GM19099 (cell line): ENCODE data around the gene PXDN.

Experiments used
- POLR2A ChIP-seq: IDR thresholded peaks from 3 replicates; pipeline ENCODE4 v1.6.1; 2011; ENCODE audit warnings: low read depth; ENCODE audit not compliant: insufficient read length; ENCODE audit errors: extremely low read depth

Gene PXDN

GRCh38 chr2:1610096-1610485, 134.2 kb downstream of the PXDN start:
- TF ChIP-seq POLR2A, result no peak

DNA sequence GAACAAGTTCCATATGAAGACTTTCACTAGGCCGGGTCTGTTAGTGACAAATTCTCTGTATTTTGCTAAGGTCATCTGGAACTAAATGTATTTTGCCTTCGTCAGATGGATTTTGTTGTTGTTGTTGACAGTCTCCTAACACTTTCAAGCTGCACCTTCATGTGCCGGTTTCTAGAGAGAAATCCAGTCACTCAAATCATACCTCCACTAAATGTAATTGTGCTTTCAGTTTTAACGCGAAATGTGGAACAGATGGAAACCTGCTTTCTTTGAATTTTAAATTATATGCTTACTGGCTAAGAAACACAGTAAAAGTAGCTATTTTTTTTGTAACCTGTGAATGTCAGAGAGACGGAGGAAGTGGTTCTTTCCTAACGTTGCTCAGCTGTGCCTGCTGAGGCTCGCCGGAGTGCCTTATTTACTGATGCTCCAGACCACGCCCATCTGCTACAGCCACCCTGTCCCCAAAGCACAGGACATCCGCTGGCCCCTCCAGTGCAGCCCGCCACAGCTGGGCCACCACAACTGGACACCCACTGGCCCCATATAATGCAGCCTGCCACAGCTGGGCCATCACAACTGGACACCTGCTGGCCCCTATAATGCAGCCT, 134.7 kb downstream of the PXDN start:
- no peak for TF ChIP-seq POLR2A

DNA sequence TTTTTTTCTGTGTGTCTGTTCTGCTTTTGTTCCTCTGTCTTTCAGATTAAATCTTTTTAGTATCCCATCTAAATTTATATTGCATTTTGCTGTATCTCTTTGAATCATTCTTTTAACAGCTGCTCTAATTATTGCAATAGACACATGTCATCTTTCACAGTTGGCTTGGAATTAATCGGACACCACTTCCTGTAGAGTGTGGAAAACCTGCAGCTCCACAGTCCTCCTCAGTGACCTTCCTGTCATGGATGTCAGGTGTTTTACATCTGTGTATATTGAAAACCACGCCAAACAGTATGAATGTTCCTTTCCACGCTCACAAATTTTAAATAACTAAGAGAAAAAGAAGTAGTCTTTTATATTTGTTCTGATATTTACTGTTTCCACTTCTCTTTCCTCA, 135.3 kb downstream of the PXDN start:
- no peak for TF ChIP-seq POLR2A

GRCh38 chr2:1607971-1608688, 136.2 kb downstream of the PXDN start:
- no peak for TF ChIP-seq POLR2A

DNA sequence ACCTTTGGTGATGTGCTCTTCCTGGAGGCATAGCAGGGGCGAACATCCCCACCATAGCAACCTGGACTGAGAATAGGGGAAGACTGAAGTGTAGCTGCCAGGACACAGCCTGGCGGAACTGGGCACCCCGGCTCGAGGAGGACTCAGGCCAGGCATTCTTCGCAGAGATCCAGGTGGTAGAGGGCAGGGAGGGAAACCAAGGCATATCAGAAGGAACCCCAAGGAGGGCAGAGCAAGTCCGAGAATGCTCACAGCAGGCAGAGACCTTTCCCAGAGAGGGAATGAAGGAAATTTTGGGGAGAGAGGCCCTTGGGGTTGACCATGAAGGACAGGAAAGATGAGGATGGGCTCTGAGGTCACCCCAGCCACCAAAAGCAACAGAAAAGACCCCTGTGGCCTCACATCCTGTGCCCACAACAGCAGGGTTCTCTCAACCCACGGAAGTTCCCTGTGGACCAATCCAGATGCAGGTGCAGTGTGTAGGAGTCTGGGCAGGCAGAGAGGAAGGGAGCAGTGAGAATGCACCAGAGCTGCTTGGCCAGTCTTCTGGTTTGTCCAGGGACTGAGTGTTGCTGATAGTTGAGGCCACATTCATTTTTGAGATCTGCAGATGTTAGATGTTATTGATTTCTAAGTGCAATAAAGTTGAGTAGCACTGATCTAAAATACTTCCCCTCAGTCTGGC, 136.9 kb downstream of the PXDN start:
- no peak for TF ChIP-seq POLR2A

DNA sequence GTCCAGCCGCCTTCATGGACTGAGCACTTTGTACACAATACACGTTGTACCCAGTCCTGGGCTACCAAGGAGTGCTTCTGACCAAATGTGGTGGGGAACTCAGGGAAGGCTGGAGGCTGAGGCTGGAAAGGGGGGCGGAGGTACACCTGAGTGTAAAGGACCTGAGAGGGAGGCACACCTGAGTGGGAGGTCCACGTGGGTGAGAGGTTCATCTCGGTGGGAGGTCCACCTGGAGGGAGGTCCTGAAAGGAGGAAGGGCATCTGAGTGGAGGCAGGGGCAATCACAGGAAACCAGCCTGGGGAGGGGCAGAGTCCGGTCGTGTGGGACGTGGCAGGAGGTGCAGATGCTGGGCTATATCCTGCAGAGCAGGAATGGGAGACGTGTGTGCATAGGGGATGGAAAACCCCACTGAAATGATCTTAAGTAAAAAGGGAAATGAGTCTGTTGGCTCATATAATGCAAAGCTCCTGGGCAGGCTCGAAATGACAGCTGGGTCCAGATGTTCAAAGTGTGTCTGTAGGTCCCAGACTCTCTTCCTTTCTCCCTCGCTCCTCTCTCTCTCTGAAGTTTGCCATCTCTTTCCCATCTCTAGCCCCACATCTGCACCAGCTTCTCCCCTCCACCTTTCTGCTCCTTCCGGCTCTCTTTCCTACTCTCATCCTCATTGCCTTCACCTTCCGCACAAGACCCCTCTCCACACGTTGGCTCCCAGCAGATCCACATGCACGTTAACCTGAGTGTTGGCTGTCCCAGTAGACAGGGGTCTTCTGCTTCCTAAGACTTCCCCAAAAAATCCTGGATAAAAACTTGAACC, 137.7 kb downstream of the PXDN start:
- TF ChIP-seq POLR2A, result no peak

DNA sequence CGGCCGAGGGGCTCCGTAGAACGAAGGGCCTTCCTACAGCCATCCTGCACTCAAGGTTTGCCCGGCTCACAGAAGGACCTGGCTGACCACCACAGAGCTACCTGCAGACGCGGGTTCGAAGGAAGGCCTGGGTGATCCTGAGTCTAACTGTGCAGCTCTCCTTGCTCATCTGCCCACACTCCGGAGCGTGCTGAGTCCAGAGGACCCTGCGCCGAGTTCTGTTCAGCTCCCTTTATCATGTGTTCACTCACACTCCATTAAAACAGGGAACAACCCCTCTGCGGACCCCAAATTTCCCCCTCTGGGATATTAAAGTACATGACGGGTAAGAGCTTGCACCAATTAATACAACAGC, 138.3 kb downstream of the PXDN start:
- no peak for TF ChIP-seq POLR2A

- TF ChIP-seq POLR2A, result no peak
Observed at GRCh38 chr2:1605102-1606045, 138.9 kb downstream of the PXDN start.

GRCh38 chr2:1603521-1603920, 140.8 kb downstream of the PXDN start:
- TF ChIP-seq POLR2A, result no peak

DNA sequence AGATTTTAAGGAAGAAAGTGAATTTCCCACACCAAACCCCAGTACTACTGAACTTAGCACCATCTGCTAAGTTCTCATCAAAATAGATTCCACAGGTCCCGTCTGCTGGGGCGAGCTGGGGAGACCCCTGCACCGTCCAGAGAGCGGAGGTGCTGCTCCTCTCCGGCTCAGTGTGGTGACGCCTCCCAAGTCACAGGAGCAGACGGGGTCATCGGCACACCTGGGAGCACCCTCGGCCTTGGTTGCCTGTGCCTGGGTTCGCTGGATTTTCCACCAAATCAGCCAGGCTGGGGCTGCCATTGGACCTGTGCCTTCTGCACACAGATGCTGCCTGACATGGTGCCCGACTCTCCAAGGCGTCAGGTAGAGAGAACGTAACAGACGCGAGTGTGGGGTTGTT, 141.3 kb downstream of the PXDN start:
- TF ChIP-seq POLR2A, result no peak

- no peak for TF ChIP-seq POLR2A
Observed at GRCh38 chr2:1602278-1603010, 141.9 kb downstream of the PXDN start.

- TF ChIP-seq POLR2A, result no peak
Observed at GRCh38 chr2:1601471-1602277, 142.6 kb downstream of the PXDN start.

DNA sequence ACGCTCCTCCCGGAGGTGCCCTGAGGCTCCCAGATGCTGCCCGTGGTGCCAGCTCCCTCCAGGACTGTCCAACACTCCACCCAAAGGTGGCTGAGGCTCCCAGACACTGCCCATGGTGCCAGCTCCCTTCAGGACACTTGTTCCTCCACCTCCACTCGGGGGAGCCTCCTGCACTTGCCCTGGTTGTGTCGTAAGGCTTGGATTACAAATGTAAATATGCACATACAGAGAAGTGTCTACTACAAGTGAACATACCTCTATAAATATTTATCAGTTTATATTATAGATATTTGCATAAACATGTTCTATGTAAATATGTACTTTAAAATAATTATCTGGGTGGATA, 143.3 kb downstream of the PXDN start:
- TF ChIP-seq POLR2A, result no peak
